Measurements from ENCODE around the gene TSKS. TPM values are rescaled to one million over a fixed set of nuclear protein-coding genes. Genes with fewer than 3 reads are reported as not detected.

The TSKS gene
- total and polyA plus RNA-seq, 9 donors: 0.24 to 1.8 (median 0.69) TPM

DNA sequence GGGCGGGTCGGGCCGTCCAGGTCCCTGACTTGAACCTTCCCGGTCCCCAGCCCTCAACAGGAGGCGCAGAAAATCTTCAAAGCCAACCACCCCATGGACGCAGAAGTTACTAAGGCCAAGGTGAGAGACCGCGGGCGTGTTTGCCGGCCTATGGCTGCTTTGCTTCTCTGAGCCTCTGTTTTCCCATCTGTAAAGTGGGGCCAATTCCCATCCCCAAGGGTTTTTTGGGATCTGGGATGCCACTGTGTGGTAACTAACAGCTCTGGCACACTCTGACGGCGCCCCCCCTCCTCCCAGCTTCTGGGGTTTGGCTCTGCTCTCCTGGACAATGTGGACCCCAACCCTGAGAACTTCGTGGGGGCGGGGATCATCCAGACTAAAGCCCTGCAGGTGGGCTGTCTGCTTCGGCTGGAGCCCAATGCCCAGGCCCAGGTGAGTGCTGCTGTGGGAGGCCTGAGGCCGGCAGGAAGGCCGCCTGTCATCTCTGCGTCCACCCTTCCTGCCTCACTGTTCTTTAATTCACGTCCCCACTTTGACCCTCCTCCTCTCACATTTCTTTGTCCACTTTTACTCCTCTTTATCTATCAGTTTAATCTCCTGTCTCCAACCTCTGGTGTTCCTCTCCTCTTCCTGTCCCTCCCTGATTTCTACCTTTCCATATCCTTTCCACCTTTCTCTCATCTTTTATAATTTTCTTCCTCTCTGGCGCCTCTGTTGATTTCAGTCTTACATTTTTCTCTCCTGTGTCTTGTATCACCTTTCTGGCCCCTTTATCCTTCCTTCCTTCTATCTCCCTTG lies 42.9 kb upstream of the TSKS start:
- Histone ChIP-seq H3K36me3 (ENCODE audit: control insufficient read depth, insufficient read depth, low read length) (peaks cover 47% of the 10 kb centered on the region), H3K4me1 (ENCODE audit: control insufficient read depth, insufficient read depth, low read length) (peaks cover 34% of the 10 kb centered on the region)

DNA sequence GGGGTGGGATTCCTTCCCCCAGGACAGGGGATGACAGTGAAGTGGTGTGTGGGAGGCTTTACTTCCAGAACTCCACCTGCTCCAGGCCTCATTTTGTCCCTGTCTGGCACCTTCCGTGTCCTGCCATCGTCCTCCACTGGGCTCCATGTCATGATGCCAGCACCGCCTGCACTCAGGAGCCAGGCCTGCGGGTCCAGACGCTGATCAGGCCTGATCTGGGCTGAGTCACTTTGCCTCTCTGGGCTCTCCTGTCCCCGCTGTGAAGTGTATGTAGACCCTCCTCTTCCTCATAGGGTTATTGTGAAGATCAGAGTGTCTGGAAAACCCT lies 40.4 kb upstream of the TSKS start:
- Histone ChIP-seq H3K27me3 (ENCODE audit: control insufficient read depth, insufficient read depth, low read length) (no peaks in the 10 kb centered on the region), H3K27ac (ENCODE audit: low read length) (no peak overlapping the region), H3K4me3 (ENCODE audit: low read length) (no peak overlapping the region), H3K36me3 (ENCODE audit: control insufficient read depth, insufficient read depth, low read length) (peaks cover 72% of the 10 kb centered on the region), H3K9me3 (replicated peaks; ENCODE audit: control insufficient read depth, low read depth, low read length) (no peaks in the 10 kb centered on the region), H3K4me1 (ENCODE audit: control insufficient read depth, insufficient read depth, low read length) (peaks cover 20% of the 10 kb centered on the region)
- DNase-seq: no peak
- WGBS (ENCODE audit: insufficient coverage): 83% methylated on average over 3 of the region's 6 CpGs

More for the DNA sequence above, 42.9 kb upstream of the TSKS start:
- Histone ChIP-seq H3K27ac (ENCODE audit: low read length) (no peak overlapping the region), H3K9me3 (replicated peaks; ENCODE audit: control insufficient read depth, low read depth, low read length) (no peaks in the 10 kb centered on the region), H3K27me3 (ENCODE audit: control insufficient read depth, insufficient read depth, low read length) (no peaks in the 10 kb centered on the region), H3K4me3 (ENCODE audit: low read length) (no peak overlapping the region)
- peak; percentile 27 for DNase-seq
- WGBS (ENCODE audit: insufficient coverage): 87% methylated on average over 16 of the region's 20 CpGs

DNA sequence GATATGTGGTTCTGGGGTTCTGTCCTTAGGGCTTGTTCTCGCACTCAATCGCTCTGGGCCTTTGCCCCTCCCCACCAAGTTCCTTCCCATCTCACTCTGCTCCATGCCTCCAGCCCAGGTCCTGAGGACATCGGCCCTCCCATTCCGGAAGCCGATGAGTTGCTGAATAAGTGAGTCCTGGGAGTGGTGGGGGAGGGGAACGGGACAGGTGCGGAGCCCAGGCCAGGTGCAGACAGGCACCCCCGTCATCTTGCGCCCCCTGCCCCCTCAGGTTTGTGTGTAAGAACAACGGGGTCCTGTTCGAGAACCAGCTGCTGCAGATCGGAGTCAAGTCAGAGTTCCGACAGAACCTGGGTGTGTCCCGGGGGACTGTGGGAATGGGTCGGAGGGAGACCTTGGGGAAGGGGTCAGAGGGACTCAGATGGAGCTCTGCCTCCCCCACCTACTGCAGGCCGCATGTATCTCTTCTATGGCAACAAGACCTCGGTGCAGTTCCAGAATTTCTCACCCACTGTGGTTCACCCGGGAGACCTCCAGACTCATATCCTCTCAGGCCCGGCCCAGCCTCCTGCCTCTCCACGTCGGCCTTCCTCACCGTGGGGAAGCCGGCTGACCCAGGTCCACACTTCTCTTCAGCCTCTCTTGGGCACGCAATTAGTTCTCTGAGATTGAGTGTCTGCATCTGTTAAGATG lies 39.9 kb upstream of the TSKS start:
- 73% methylated on average over 8 of the region's 24 CpGs for WGBS (ENCODE audit: insufficient coverage)
- peaks cover 77% of the 10 kb centered on the region for H3K36me3 ChIP-seq (ENCODE audit: control insufficient read depth, insufficient read depth, low read length)

DNA sequence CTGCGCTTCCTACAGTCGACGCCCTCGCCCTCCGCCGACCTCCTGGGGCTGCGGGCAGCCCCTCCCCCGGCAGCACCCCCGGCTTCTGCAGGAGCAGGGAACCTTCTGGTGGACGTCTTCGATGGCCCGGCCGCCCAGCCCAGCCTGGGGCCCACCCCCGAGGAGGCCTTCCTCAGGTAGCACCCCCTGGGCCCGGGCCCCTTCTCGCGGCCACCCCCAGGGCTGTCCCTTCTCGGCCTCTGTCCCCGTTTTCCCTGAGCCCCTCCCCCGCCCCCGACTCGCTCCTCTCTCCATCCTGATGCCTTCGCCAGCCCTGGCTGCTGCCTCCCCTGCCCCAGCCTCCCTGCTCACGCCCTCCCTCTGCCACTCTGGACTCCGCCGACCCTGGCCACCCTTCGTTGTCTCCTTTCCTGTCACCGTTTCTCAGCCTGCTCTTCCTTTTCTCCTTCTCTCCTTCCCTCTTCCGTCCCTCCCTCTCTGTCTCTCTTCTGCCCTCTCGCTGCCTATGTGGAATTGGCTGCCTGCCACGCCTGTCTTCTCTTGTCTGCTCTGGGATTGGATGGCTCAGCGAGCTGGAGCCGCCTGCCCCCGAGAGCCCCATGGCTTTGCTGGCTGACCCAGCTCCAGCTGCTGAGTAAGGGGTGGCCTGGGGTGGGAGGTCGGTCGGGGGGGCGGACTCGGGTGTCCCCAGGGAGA lies 39.0 kb upstream of the TSKS start:
- WGBS (ENCODE audit: insufficient coverage): 16% methylated on average over 38 of the region's 38 CpGs
- H3K27ac ChIP-seq (ENCODE audit: low read length): peak overlapping the region; percentile 71
- peak overlapping the region; percentile 53 for H3K4me3 ChIP-seq (ENCODE audit: low read length)
- H3K9me3 ChIP-seq (replicated peaks; ENCODE audit: control insufficient read depth, low read depth, low read length): no peaks in the 10 kb centered on the region
- peaks cover 19% of the 10 kb centered on the region for H3K4me1 ChIP-seq (ENCODE audit: control insufficient read depth, insufficient read depth, low read length)
- DNase-seq: peak; percentile 98
- H3K36me3 ChIP-seq (ENCODE audit: control insufficient read depth, insufficient read depth, low read length): peaks cover 79% of the 10 kb centered on the region
- H3K27me3 ChIP-seq (ENCODE audit: control insufficient read depth, insufficient read depth, low read length): no peaks in the 10 kb centered on the region

More for the DNA sequence above, 39.9 kb upstream of the TSKS start:
- DNase-seq: peak; percentile 49
- peaks cover 19% of the 10 kb centered on the region for H3K4me1 ChIP-seq (ENCODE audit: control insufficient read depth, insufficient read depth, low read length)
- H3K27me3 ChIP-seq (ENCODE audit: control insufficient read depth, insufficient read depth, low read length): no peaks in the 10 kb centered on the region
- H3K4me3 ChIP-seq (ENCODE audit: low read length): peak overlapping the region; percentile 53
- H3K9me3 ChIP-seq (replicated peaks; ENCODE audit: control insufficient read depth, low read depth, low read length): no peaks in the 10 kb centered on the region
- peak overlapping the region; percentile 65 for H3K27ac ChIP-seq (ENCODE audit: low read length)

DNA sequence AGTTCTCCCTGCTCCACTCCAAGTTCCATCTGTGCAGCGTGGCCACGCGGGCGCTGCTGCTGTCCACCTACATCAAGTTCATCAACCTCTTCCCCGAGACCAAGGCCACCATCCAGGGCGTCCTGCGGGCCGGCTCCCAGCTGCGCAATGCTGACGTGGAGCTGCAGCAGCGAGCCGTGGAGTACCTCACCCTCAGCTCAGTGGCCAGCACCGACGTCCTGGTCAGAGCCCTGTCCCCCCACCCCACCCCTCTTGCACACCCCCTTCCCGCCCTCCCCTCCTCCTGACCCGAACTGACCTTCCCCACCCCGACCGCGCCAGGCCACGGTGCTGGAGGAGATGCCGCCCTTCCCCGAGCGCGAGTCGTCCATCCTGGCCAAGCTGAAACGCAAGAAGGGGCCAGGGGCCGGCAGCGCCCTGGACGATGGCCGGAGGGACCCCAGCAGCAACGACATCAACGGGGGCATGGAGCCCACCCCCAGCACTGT lies 38.3 kb upstream of the TSKS start:
- H3K27ac ChIP-seq (ENCODE audit: low read length): no peak overlapping the region
- 56% methylated on average over 20 of the region's 32 CpGs for WGBS (ENCODE audit: insufficient coverage)
- H3K4me1 ChIP-seq (ENCODE audit: control insufficient read depth, insufficient read depth, low read length): peaks cover 19% of the 10 kb centered on the region
- no peaks in the 10 kb centered on the region for H3K9me3 ChIP-seq (replicated peaks; ENCODE audit: control insufficient read depth, low read depth, low read length)
- peak; percentile 21 for DNase-seq
- H3K36me3 ChIP-seq (ENCODE audit: control insufficient read depth, insufficient read depth, low read length): peaks cover 80% of the 10 kb centered on the region
- H3K27me3 ChIP-seq (ENCODE audit: control insufficient read depth, insufficient read depth, low read length): no peaks in the 10 kb centered on the region
- peak overlapping the region; percentile 53 for H3K4me3 ChIP-seq (ENCODE audit: low read length)

DNA sequence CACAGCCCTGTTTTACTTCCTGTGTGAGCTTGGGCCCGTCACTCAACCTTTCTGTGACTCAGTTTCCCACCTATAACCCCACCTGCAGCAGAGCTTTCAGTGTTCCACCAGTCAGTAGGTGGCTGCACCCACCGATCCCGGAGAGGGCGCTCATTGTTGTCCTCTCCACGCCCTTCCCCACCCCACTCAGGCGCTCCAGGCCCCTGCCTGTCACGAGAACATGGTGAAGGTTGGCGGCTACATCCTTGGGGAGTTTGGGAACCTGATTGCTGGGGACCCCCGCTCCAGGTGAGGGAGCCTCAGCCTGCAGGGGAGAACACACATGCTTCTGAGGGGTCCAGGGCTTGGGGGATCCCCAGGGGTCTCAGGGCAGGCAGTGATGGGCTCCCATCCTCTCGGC lies 37.7 kb upstream of the TSKS start:
- Histone ChIP-seq H3K9me3 (replicated peaks; ENCODE audit: control insufficient read depth, low read depth, low read length) (no peaks in the 10 kb centered on the region), H3K36me3 (ENCODE audit: control insufficient read depth, insufficient read depth, low read length) (peaks cover 80% of the 10 kb centered on the region), H3K4me1 (ENCODE audit: control insufficient read depth, insufficient read depth, low read length) (peaks cover 19% of the 10 kb centered on the region), H3K27me3 (ENCODE audit: control insufficient read depth, insufficient read depth, low read length) (no peaks in the 10 kb centered on the region), H3K4me3 (ENCODE audit: low read length) (no peak overlapping the region), H3K27ac (ENCODE audit: low read length) (no peak overlapping the region)
- WGBS (ENCODE audit: insufficient coverage): 80% methylated on average over 6 of the region's 10 CpGs
- DNase-seq: no peak

DNA sequence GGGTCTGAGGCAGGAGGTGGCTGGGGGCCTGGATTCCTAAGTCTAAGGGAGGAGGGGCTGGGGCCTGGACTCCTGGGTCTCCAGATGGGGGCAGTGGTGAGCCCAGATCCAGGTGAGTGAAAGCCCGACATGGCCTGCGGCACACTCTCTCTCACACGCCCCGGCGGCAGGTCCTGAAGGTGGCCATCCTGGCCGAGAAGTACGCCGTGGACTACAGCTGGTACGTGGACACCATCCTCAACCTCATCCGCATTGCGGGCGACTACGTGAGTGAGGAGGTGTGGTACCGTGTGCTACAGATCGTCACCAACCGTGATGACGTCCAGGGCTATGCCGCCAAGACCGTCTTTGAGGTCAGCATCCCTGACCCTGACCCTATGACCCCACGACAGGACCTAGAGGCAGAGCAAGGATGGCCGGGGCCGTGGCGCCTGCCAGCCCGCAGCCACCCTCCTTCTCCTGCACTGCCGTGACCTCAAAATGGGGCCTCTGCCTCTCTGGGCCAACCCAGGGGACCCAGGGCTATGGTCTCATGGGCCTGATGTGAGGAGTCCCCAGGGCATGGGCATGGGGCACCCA lies 36.8 kb upstream of the TSKS start:
- WGBS (ENCODE audit: insufficient coverage): 91% methylated on average over 25 of the region's 25 CpGs
- H3K4me1 ChIP-seq (ENCODE audit: control insufficient read depth, insufficient read depth, low read length): peaks cover 19% of the 10 kb centered on the region
- H3K9me3 ChIP-seq (replicated peaks; ENCODE audit: control insufficient read depth, low read depth, low read length): no peaks in the 10 kb centered on the region
- H3K36me3 ChIP-seq (ENCODE audit: control insufficient read depth, insufficient read depth, low read length): peaks cover 82% of the 10 kb centered on the region
- no peak overlapping the region for H3K27ac ChIP-seq (ENCODE audit: low read length)
- no peaks in the 10 kb centered on the region for H3K27me3 ChIP-seq (ENCODE audit: control insufficient read depth, insufficient read depth, low read length)
- no peak for DNase-seq
- no peak overlapping the region for H3K4me3 ChIP-seq (ENCODE audit: low read length)

DNA sequence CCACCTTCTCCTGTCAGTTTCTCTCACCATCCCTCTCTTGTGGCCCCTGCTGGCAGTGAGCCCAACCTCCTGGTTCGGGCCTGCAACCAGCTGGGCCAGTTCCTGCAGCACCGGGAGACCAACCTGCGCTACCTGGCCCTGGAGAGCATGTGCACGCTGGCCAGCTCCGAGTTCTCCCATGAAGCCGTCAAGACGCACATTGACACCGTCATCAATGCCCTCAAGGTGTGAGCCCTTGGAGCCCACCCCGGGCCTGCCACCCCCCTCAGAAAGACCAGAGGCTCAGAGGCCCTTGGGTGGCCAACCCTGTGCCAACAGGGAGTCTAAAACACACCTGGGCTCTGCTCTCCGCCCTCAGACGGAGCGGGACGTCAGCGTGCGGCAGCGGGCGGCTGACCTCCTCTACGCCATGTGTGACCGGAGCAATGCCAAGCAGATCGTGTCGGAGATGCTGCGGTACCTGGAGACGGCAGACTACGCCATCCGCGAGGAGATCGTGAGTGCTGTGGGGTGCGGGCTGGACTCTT lies 36.2 kb upstream of the TSKS start:
- H3K36me3 ChIP-seq (ENCODE audit: control insufficient read depth, insufficient read depth, low read length): peaks cover 83% of the 10 kb centered on the region
- H3K27ac ChIP-seq (ENCODE audit: low read length): no peak overlapping the region
- H3K27me3 ChIP-seq (ENCODE audit: control insufficient read depth, insufficient read depth, low read length): no peaks in the 10 kb centered on the region
- H3K9me3 ChIP-seq (replicated peaks; ENCODE audit: control insufficient read depth, low read depth, low read length): no peaks in the 10 kb centered on the region
- peaks cover 19% of the 10 kb centered on the region for H3K4me1 ChIP-seq (ENCODE audit: control insufficient read depth, insufficient read depth, low read length)
- no peak for DNase-seq
- 87% methylated on average over 28 of the region's 28 CpGs for WGBS (ENCODE audit: insufficient coverage)
- H3K4me3 ChIP-seq (ENCODE audit: low read length): no peak overlapping the region

DNA sequence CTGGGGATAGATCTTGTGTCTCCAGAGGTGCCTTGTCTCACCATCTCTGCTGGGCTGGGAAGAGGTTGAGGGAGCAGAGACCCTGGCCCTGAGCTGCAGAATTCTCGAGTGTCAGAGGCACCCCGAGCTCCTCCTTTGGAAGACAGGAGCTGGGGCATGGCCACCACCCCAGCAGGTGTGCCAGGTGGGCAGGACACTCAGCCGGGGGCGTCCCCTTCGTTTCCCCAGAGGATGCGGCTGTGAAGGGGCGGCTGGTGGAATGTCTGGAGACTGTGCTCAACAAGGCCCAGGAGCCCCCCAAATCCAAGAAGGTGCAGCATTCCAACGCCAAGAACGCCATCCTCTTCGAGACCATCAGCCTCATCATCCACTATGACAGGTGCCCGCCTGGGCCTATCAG lies 35.5 kb upstream of the TSKS start:
- H3K4me1 ChIP-seq (ENCODE audit: control insufficient read depth, insufficient read depth, low read length): peaks cover 19% of the 10 kb centered on the region
- no peak overlapping the region for H3K27ac ChIP-seq (ENCODE audit: low read length)
- H3K9me3 ChIP-seq (replicated peaks; ENCODE audit: control insufficient read depth, low read depth, low read length): no peaks in the 10 kb centered on the region
- H3K4me3 ChIP-seq (ENCODE audit: low read length): no peak overlapping the region
- peaks cover 82% of the 10 kb centered on the region for H3K36me3 ChIP-seq (ENCODE audit: control insufficient read depth, insufficient read depth, low read length)
- H3K27me3 ChIP-seq (ENCODE audit: control insufficient read depth, insufficient read depth, low read length): no peaks in the 10 kb centered on the region
- WGBS (ENCODE audit: insufficient coverage): 90% methylated on average over 6 of the region's 11 CpGs
- DNase-seq: no peak
